CD4-positive, alpha-beta T cell treated with Interleukin-4 for 1 hour (primary cell): ENCODE results near the gene MGRN1.
"Not testable (repeated sequence)": the region's sequence is repeated elsewhere in the genome, so short reads cannot be mapped to it uniquely, and the experiment has no call there.

Source experiments
- DNase-seq, 2 donors: peaks; one replicate each; pipeline ENCODE4 v3.0.0-alpha.2; 2020 to 2022

Gene MGRN1

GRCh38 chr16:4737545-4737944, 112.9 kb downstream of the MGRN1 start:
- DNase-seq: no peak

GRCh38 chr16:4738370-4738769, 113.7 kb downstream of the MGRN1 start:
- DNase-seq: not testable (repeated sequence)
